ENCODE results near the gene PDIA4.

PDIA4 gene

GRCh38 chr7:148958061-148958460, 70.2 kb downstream of the PDIA4 start:
- no peak overlapping the region for H3K9ac ChIP-seq
- H3K79me2 ChIP-seq = no peaks in the 10 kb centered on the region
- no peak overlapping the region for H3K4me3 ChIP-seq (ENCODE audit: low read depth, low read length)
- H3K9me3 ChIP-seq (ENCODE audit: control insufficient read depth, low read length) = no peaks in the 10 kb centered on the region
- no peak for TF ChIP-seq CTCF (IDR thresholded peaks at IDR 0.05)
- H3K27ac ChIP-seq = no peak overlapping the region
- H3K4me2 ChIP-seq (ENCODE audit: low read length) = no peak overlapping the region
- no peaks in the 10 kb centered on the region for H3K27me3 ChIP-seq (ENCODE audit: control insufficient read depth, insufficient read depth, low read length)
- no peaks in the 10 kb centered on the region for H3K36me3 ChIP-seq (ENCODE audit: control insufficient read depth, insufficient read depth, low read length)
- no peak overlapping the region for H2AFZ ChIP-seq
- no peaks in the 10 kb centered on the region for H3K4me1 ChIP-seq

- H3K4me2 ChIP-seq (ENCODE audit: low read length) = no peak overlapping the region
- no peaks in the 10 kb centered on the region for H3K4me1 ChIP-seq
- no peaks in the 10 kb centered on the region for H3K36me3 ChIP-seq (ENCODE audit: control insufficient read depth, insufficient read depth, low read length)
- no peak overlapping the region for H3K9ac ChIP-seq
- H3K27me3 ChIP-seq (ENCODE audit: control insufficient read depth, insufficient read depth, low read length) = no peaks in the 10 kb centered on the region
- TF ChIP-seq CTCF (IDR thresholded peaks at IDR 0.05) = no peak
- no peaks in the 10 kb centered on the region for H3K9me3 ChIP-seq (ENCODE audit: control insufficient read depth, low read length)
- H3K4me3 ChIP-seq (ENCODE audit: low read depth, low read length) = no peak overlapping the region
- no peak overlapping the region for H2AFZ ChIP-seq
- H3K27ac ChIP-seq = no peak overlapping the region
- H3K79me2 ChIP-seq = no peaks in the 10 kb centered on the region
These were observed 73.5 kb downstream of the PDIA4 start for GRCh38 chr7:148954766-148955165.

- no peak overlapping the region for H3K4me2 ChIP-seq (ENCODE audit: low read length)
- no peak overlapping the region for H3K4me3 ChIP-seq (ENCODE audit: low read depth, low read length)
- no peak for TF ChIP-seq CTCF (IDR thresholded peaks at IDR 0.05)
- no peaks in the 10 kb centered on the region for H3K27me3 ChIP-seq (ENCODE audit: control insufficient read depth, insufficient read depth, low read length)
- H3K9me3 ChIP-seq (ENCODE audit: control insufficient read depth, low read length) = no peaks in the 10 kb centered on the region
- no peak overlapping the region for H3K27ac ChIP-seq
- H3K36me3 ChIP-seq (ENCODE audit: control insufficient read depth, insufficient read depth, low read length) = no peaks in the 10 kb centered on the region
- no peaks in the 10 kb centered on the region for H3K79me2 ChIP-seq
- H3K4me1 ChIP-seq = no peaks in the 10 kb centered on the region
- no peak overlapping the region for H3K9ac ChIP-seq
- H2AFZ ChIP-seq = no peak overlapping the region
These were observed 74.6 kb downstream of the PDIA4 start for GRCh38 chr7:148953676-148954075.
